BLaER1 (cell line): ENCODE measurements around the gene NLN.

Experiments used
- H3K27ac ChIP-seq: shearing (Covaris generic); formaldehyde crosslinking; 2 replicates; pipeline ENCODE4 v1.8.1; 2022
- H3K27me3 ChIP-seq: shearing (Covaris generic); formaldehyde crosslinking; 2 replicates; pipeline ENCODE4 v1.8.1; 2022
- H3K36me3 ChIP-seq: shearing (Covaris generic); formaldehyde crosslinking; 2 replicates; pipeline ENCODE4 v1.8.1; 2022
- H3K4me1 ChIP-seq: shearing (Covaris generic); formaldehyde crosslinking; 2 replicates; pipeline ENCODE4 v1.8.1; 2022
- H3K4me2 ChIP-seq: shearing (Covaris generic); formaldehyde crosslinking; 2 replicates; pipeline ENCODE4 v1.8.1; 2022
- H3K4me3 ChIP-seq: shearing (Covaris generic); formaldehyde crosslinking; 2 replicates; pipeline ENCODE4 v1.8.1; 2022
- H3K9ac ChIP-seq: shearing (Covaris generic); formaldehyde crosslinking; 2 replicates; pipeline ENCODE4 v1.8.1; 2022
- H3K9me3 ChIP-seq: shearing (Covaris generic); formaldehyde crosslinking; 2 replicates; pipeline ENCODE4 v1.8.1; 2022
- H4K20me1 ChIP-seq: shearing (Covaris generic); formaldehyde crosslinking; 2 replicates; pipeline ENCODE4 v1.8.1; 2022
- Cebpa-rat ChIP-seq: shearing (Covaris generic); IDR thresholded peaks from 2 replicates; pipeline ENCODE4 v1.8.1; 2022

NLN gene

GRCh38 chr5:65790371-65791163 lies 68.6 kb downstream of the NLN start:
- H4K20me1 ChIP-seq: no peaks in the 10 kb centered on the region
- H3K27ac ChIP-seq: no peak overlapping the region
- no peaks in the 10 kb centered on the region for H3K4me1 ChIP-seq
- no peak for TF ChIP-seq Cebpa-rat
- no peak overlapping the region for H3K4me3 ChIP-seq
- no peak overlapping the region for H3K4me2 ChIP-seq
- peaks cover 66% of the 10 kb centered on the region for H3K36me3 ChIP-seq
- H3K27me3 ChIP-seq: no peaks in the 10 kb centered on the region
- H3K9me3 ChIP-seq: peaks cover 6% of the 10 kb centered on the region; the same call in 1 of the 2 replicates
- H3K9ac ChIP-seq: no peak overlapping the region

GRCh38 chr5:65791712-65792673 lies 70.0 kb downstream of the NLN start:
- Histone ChIP-seq H3K9ac (no peak overlapping the region), H3K4me2 (no peak overlapping the region), H3K9me3 (peaks cover 6% of the 10 kb centered on the region; the same call in 1 of the 2 replicates), H4K20me1 (no peaks in the 10 kb centered on the region), H3K4me3 (no peak overlapping the region), H3K27me3 (no peaks in the 10 kb centered on the region), H3K27ac (no peak overlapping the region), H3K4me1 (no peaks in the 10 kb centered on the region), H3K36me3 (peaks cover 57% of the 10 kb centered on the region)
- TF ChIP-seq Cebpa-rat: no peak

GRCh38 chr5:65796269-65796668 lies 74.3 kb downstream of the NLN start:
- Histone ChIP-seq H3K4me3 (no peak overlapping the region), H3K27ac (no peak overlapping the region), H3K9me3 (peaks cover 9% of the 10 kb centered on the region; the same call in 1 of the 2 replicates), H3K36me3 (peaks cover 44% of the 10 kb centered on the region), H3K4me1 (no peaks in the 10 kb centered on the region), H3K27me3 (no peaks in the 10 kb centered on the region), H4K20me1 (no peaks in the 10 kb centered on the region), H3K9ac (no peak overlapping the region), H3K4me2 (no peak overlapping the region)
- TF ChIP-seq Cebpa-rat: no peak

- no peak overlapping the region for H3K4me2 ChIP-seq
- no peak overlapping the region for H3K27ac ChIP-seq
- no peak overlapping the region for H3K9ac ChIP-seq
- H3K4me3 ChIP-seq: no peak overlapping the region
- H3K9me3 ChIP-seq: peaks cover 15% of the 10 kb centered on the region
- H3K4me1 ChIP-seq: no peaks in the 10 kb centered on the region
- peaks cover 50% of the 10 kb centered on the region for H3K36me3 ChIP-seq
- TF ChIP-seq Cebpa-rat: no peak
- no peaks in the 10 kb centered on the region for H4K20me1 ChIP-seq
- no peaks in the 10 kb centered on the region for H3K27me3 ChIP-seq
These were observed 74.8 kb downstream of the NLN start for GRCh38 chr5:65796751-65797316.

- H3K4me3 ChIP-seq: no peak overlapping the region
- H4K20me1 ChIP-seq: no peaks in the 10 kb centered on the region
- no peaks in the 10 kb centered on the region for H3K4me1 ChIP-seq
- no peak overlapping the region for H3K9ac ChIP-seq
- H3K36me3 ChIP-seq: peaks cover 51% of the 10 kb centered on the region
- peaks cover 21% of the 10 kb centered on the region for H3K9me3 ChIP-seq
- H3K27ac ChIP-seq: no peak overlapping the region
- no peak overlapping the region for H3K4me2 ChIP-seq
- no peak for TF ChIP-seq Cebpa-rat
- no peaks in the 10 kb centered on the region for H3K27me3 ChIP-seq
These were observed 75.5 kb downstream of the NLN start for GRCh38 chr5:65797481-65797880.

- Histone ChIP-seq H3K27ac (no peak overlapping the region), H3K9ac (no peak overlapping the region), H3K27me3 (no peaks in the 10 kb centered on the region), H3K4me3 (no peak overlapping the region), H4K20me1 (no peaks in the 10 kb centered on the region), H3K36me3 (peaks cover 60% of the 10 kb centered on the region), H3K4me2 (no peak overlapping the region), H3K9me3 (peaks cover 40% of the 10 kb centered on the region), H3K4me1 (no peaks in the 10 kb centered on the region)
- TF ChIP-seq Cebpa-rat: no peak
These were observed 77.9 kb downstream of the NLN start for GRCh38 chr5:65799857-65800256.

- Histone ChIP-seq H3K4me2 (no peak overlapping the region), H3K9me3 (peaks cover 46% of the 10 kb centered on the region), H4K20me1 (no peaks in the 10 kb centered on the region), H3K4me3 (no peak overlapping the region), H3K4me1 (no peaks in the 10 kb centered on the region), H3K36me3 (peaks cover 69% of the 10 kb centered on the region), H3K27me3 (no peaks in the 10 kb centered on the region), H3K9ac (no peak overlapping the region), H3K27ac (no peak overlapping the region)
- TF ChIP-seq Cebpa-rat: no peak
These were observed 78.8 kb downstream of the NLN start for GRCh38 chr5:65800775-65801174.

- no peaks in the 10 kb centered on the region for H4K20me1 ChIP-seq
- no peak overlapping the region for H3K9ac ChIP-seq
- peaks cover 47% of the 10 kb centered on the region for H3K9me3 ChIP-seq
- no peak for TF ChIP-seq Cebpa-rat
- H3K4me3 ChIP-seq: no peak overlapping the region
- no peak overlapping the region for H3K4me2 ChIP-seq
- no peaks in the 10 kb centered on the region for H3K4me1 ChIP-seq
- H3K36me3 ChIP-seq: peaks cover 74% of the 10 kb centered on the region
- no peak overlapping the region for H3K27ac ChIP-seq
- H3K27me3 ChIP-seq: no peaks in the 10 kb centered on the region
These were observed 79.4 kb downstream of the NLN start for GRCh38 chr5:65801352-65801783.

GRCh38 chr5:65802080-65802479 lies 80.1 kb downstream of the NLN start:
- Histone ChIP-seq H3K9me3 (peaks cover 47% of the 10 kb centered on the region), H3K27me3 (no peaks in the 10 kb centered on the region), H4K20me1 (no peaks in the 10 kb centered on the region), H3K4me1 (no peaks in the 10 kb centered on the region), H3K4me2 (no peak overlapping the region), H3K4me3 (peak overlapping the region; percentile 38; the same call in 1 of the 2 replicates), H3K36me3 (peaks cover 76% of the 10 kb centered on the region), H3K9ac (no peak overlapping the region), H3K27ac (no peak overlapping the region)
- TF ChIP-seq Cebpa-rat: no peak
